ENCODE measurements around the gene GRID1. TPM values are rescaled to one million over a fixed set of nuclear protein-coding genes. Genes with fewer than 3 reads are reported as not detected.

The GRID1 gene
- total and polyA plus RNA-seq, 10 of the 15 experiments (the other 5 are each of a cell fraction or from before 2014, with no cell fraction given) = 0.04 to 0.62 (median 0.08) TPM; not detected in 5

DNA sequence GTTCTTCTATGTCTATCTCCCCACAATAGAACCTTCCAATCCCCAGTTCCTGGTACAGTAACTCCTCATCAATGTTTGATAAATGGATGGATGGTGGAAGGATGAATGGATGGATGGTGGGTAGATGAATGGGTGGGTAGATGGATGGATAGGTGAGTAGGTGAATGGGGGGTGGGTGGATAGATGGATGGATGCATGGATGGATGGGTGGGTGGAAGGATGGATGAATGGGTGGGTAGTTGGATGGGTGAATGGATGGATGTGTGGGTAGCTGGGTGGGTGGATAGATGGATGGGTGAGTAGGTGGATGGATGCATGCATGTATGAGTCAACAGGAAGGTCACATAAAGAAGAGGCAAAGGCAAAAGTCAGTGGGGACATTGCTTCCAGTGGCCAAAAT lies 116.8 kb downstream of the GRID1 start:
- in situ Hi-C loops (cut with MboI) = no loop called here
- FAIRE-seq = no peak
- ChIA-PET POLR2A (no interaction called here), SMC1A (ENCODE audit: uncharacterized antibody, unreplicated experiment) (no interaction called here), CTCF (no interaction called here), RAD21 (ENCODE audit: unreplicated experiment) (no interaction called here)
- H3K79me2 ChIP-seq (ENCODE audit: control insufficient read depth, insufficient read depth, low read length) = no peaks in the 10 kb centered on the region
- H3K36me3 ChIP-seq (ENCODE audit: control insufficient read depth in 2 of 2, insufficient read depth in 2 of 2, low read length in 1 of 2) = no peaks in the 10 kb centered on the region
- no peaks in the 10 kb centered on the region; a peak in 2 of 4 replicates for H3K27me3 ChIP-seq (replicated peaks in 1 of 2; ENCODE audit: control insufficient read depth in 2 of 2, insufficient read depth in 2 of 2, low read length in 1 of 2)
- TF ChIP-seq BRCA1 (IDR thresholded peaks at IDR 0.05; ENCODE audit: low read depth, low read length) = no peak
- TF ChIP-seq JUNB (IDR thresholded peaks at IDR 0.05) = no peak
- no peak for TF ChIP-seq JUND (IDR thresholded peaks at IDR 0.05; ENCODE audit: low read depth, low read length)
- TF ChIP-seq PAX8 (IDR thresholded peaks at IDR 0.05) = no peak
- no peak for TF ChIP-seq KLF5 (IDR thresholded peaks at IDR 0.05; ENCODE audit: partially characterized antibody)
- TF ChIP-seq, protein P1, sequence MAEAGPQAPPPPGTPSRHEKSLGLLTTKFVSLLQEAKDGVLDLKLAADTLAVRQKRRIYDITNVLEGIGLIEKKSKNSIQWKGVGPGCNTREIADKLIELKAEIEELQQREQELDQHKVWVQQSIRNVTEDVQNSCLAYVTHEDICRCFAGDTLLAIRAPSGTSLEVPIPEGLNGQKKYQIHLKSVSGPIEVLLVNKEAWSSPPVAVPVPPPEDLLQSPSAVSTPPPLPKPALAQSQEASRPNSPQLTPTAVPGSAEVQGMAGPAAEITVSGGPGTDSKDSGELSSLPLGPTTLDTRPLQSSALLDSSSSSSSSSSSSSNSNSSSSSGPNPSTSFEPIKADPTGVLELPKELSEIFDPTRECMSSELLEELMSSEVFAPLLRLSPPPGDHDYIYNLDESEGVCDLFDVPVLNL (IDR thresholded peaks at IDR 0.05; ENCODE audit: low read depth, low read length) = no peak
- no peak for TF ChIP-seq HDAC6 (IDR thresholded peaks at IDR 0.05; ENCODE audit: unreplicated experiment)
- TF ChIP-seq CREM (IDR thresholded peaks at IDR 0.05; ENCODE audit: low read depth) = no peak
- TF ChIP-seq, protein P2, sequence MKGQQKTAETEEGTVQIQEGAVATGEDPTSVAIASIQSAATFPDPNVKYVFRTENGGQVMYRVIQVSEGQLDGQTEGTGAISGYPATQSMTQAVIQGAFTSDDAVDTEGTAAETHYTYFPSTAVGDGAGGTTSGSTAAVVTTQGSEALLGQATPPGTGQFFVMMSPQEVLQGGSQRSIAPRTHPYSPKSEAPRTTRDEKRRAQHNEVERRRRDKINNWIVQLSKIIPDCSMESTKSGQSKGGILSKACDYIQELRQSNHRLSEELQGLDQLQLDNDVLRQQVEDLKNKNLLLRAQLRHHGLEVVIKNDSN (IDR thresholded peaks at IDR 0.05; ENCODE audit: borderline replicate concordance, extremely low read length, insufficient read depth, low read depth, low read length) = no peak
- TF ChIP-seq CBX5 (IDR thresholded peaks at IDR 0.05; ENCODE audit: low read depth) = no peak
- TF ChIP-seq, protein P3, sequence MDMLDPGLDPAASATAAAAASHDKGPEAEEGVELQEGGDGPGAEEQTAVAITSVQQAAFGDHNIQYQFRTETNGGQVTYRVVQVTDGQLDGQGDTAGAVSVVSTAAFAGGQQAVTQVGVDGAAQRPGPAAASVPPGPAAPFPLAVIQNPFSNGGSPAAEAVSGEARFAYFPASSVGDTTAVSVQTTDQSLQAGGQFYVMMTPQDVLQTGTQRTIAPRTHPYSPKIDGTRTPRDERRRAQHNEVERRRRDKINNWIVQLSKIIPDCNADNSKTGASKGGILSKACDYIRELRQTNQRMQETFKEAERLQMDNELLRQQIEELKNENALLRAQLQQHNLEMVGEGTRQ (IDR thresholded peaks at IDR 0.05; ENCODE audit: borderline replicate concordance, low read depth, low read length) = no peak
- TF ChIP-seq, protein P4, sequence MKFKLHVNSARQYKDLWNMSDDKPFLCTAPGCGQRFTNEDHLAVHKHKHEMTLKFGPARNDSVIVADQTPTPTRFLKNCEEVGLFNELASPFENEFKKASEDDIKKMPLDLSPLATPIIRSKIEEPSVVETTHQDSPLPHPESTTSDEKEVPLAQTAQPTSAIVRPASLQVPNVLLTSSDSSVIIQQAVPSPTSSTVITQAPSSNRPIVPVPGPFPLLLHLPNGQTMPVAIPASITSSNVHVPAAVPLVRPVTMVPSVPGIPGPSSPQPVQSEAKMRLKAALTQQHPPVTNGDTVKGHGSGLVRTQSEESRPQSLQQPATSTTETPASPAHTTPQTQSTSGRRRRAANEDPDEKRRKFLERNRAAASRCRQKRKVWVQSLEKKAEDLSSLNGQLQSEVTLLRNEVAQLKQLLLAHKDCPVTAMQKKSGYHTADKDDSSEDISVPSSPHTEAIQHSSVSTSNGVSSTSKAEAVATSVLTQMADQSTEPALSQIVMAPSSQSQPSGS (IDR thresholded peaks at IDR 0.05; ENCODE audit: low read length) = no peak
- no peak for DNase-seq (ENCODE audit: low read depth, low spot score)
- no peak overlapping the region for H3K4me3 ChIP-seq
- H3K4me2 ChIP-seq (ENCODE audit: control insufficient read depth, insufficient read depth) = no peak overlapping the region
- no peaks in the 10 kb centered on the region for H3K4me1 ChIP-seq (ENCODE audit: control insufficient read depth, insufficient read depth, low read length)
- ATAC-seq = no peak
- no peak overlapping the region for H3K9ac ChIP-seq (ENCODE audit: control insufficient read depth, insufficient read depth, low read length)
- no peaks in the 10 kb centered on the region for H3K9me3 ChIP-seq (replicated peaks; ENCODE audit: control insufficient read depth, insufficient read depth, low read length)
- H2AFZ ChIP-seq (ENCODE audit: control insufficient read depth, low read depth, low read length) = no peak overlapping the region
- no peak overlapping the region for H3K27ac ChIP-seq (ENCODE audit: control insufficient read depth, insufficient read depth)
- intact Hi-C loops (cut with micrococcal nuclease; ENCODE audit: unreplicated experiment) = no loop called here
- H4K20me1 ChIP-seq (ENCODE audit: control insufficient read depth, insufficient read depth) = no peaks in the 10 kb centered on the region
- no TSS peak for BruUV-seq (replicated peaks)
